Brain microvascular endothelial cell (primary cell): ENCODE data around the gene SCP2D1.

Experiments used
- DNase-seq: peaks from one replicate; pipeline ENCODE4 v3.0.0-alpha.2; 2020
- H3K27ac ChIP-seq: fragments of 250-450 bp; sonication (Bioruptor Pico); 2 replicates; pipeline ENCODE4 v1.5.1; 2020; ENCODE audit warnings: mild to moderate bottlenecking, moderate library complexity
- H3K27me3 ChIP-seq: fragments of 250-450 bp; sonication (Bioruptor Pico); replicated peaks from 2 replicates; pipeline ENCODE4 v1.5.1; 2020; ENCODE audit warnings: mild to moderate bottlenecking
- H3K36me3 ChIP-seq: fragments of 250-450 bp; sonication (Bioruptor Pico); replicated peaks from 2 replicates; pipeline ENCODE4 v1.5.1; 2020; ENCODE audit warnings: mild to moderate bottlenecking
- H3K4me3 ChIP-seq: 2 replicates; pipeline ENCODE4 v1.5.1; 2011; ENCODE audit warnings: low read depth, mild to moderate bottlenecking, control low read depth, low read length, moderate library complexity
- in situ Hi-C: cut with HindIII; loops from 2 replicates; pipeline ENCODE4 v1.10.0; 2017; ENCODE audit warnings: low sequenced_read_pairs, low pct_ligation_motif_present
- TF ChIP-seq, protein P1 (sequence below): IDR thresholded peaks from 2 replicates; pipeline ENCODE4 v1.5.1; 2011; ENCODE audit warnings: low read depth, mild to moderate bottlenecking, moderate library complexity, low read length, control low read depth, inconsistent platforms; ENCODE audit errors: missing control alignments

SCP2D1 gene

DNA sequence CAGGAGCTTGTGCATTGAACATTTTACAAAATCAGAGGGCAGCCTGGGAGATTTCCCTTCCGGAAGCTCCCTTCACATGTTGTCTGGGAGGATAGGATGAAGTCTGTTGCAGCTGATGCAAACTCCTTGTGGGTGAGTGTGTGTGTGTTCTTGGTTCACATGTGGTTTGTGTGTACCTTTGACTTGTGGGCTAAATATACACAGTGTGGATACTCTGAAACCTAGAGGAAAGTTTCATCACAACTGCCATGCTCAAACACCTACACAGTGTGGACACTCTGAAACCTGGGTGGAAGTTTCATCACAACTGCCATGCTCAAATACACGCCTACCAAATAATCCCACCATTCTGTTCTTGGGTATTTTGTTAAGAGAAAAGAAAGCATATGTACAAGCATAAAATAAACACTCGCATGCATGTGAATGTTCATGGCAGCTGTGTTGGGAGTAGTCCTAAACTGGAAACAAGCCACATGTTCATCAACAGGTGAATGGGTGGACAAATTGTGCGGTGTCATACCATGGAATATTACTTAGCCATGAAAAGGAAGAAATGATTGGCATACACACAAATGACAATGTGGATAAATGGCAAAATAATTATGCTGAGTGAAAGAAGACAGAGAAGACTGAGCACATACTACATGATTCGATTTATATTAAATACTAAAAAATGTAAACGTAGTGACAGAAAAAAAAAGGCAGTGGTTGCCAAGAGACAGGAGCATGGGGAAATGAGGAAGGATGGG, 1.8 kb downstream of the SCP2D1 start:
- Histone ChIP-seq H3K4me3 (no peak overlapping the region), H3K27me3 (no peaks in the 10 kb centered on the region), H3K27ac (no peak overlapping the region), H3K36me3 (no peaks in the 10 kb centered on the region)
- TF ChIP-seq, protein P1, sequence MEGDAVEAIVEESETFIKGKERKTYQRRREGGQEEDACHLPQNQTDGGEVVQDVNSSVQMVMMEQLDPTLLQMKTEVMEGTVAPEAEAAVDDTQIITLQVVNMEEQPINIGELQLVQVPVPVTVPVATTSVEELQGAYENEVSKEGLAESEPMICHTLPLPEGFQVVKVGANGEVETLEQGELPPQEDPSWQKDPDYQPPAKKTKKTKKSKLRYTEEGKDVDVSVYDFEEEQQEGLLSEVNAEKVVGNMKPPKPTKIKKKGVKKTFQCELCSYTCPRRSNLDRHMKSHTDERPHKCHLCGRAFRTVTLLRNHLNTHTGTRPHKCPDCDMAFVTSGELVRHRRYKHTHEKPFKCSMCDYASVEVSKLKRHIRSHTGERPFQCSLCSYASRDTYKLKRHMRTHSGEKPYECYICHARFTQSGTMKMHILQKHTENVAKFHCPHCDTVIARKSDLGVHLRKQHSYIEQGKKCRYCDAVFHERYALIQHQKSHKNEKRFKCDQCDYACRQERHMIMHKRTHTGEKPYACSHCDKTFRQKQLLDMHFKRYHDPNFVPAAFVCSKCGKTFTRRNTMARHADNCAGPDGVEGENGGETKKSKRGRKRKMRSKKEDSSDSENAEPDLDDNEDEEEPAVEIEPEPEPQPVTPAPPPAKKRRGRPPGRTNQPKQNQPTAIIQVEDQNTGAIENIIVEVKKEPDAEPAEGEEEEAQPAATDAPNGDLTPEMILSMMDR: no peak
- in situ Hi-C loops: no loop called here
- no peak for DNase-seq

GRCh38 chr20:18822832-18823231, 9.2 kb downstream of the SCP2D1 start:
- DNase-seq: no peak
- in situ Hi-C loops: no loop called here
- TF ChIP-seq, protein P1: no peak

DNA sequence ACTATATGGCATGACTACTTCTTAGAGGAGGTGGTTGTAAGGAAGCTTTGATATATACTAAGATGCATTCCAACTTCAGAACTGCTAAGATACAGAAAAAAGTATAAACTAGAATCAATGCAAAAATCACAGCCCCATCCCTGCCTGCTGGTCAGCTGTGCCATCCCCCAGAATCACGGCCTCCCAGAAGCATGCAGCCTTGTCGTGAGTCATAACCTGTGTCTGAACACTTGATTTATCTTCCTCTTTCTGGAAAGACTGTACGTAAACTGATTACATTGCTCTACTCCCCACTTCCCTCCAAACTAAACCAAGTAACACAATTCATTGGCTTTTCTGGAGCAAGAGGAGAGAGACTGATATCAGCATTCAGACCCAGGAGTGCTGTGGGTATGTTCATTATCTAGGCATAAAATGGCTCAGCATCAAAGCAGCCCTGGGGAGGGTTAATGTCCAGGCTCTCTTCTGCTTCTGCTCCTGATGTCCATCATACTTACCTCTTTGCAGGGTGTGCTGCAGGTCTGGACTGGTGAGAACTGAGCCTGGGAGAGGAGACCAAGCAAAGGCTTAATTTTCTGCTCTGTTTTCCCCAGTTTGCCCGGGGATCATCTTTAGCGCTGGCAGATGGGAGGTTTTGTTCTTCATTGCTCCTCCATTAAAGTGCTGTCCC, 18.4 kb downstream of the SCP2D1 start:
- DNase-seq: no peak
- Histone ChIP-seq H3K4me3 (no peak overlapping the region), H3K36me3 (no peaks in the 10 kb centered on the region), H3K27me3 (no peaks in the 10 kb centered on the region), H3K27ac (no peak overlapping the region)
- TF ChIP-seq, protein P1: no peak
- in situ Hi-C loops: no loop called here

More at GRCh38 chr20:18822832-18823231, 9.2 kb downstream of the SCP2D1 start:
- Histone ChIP-seq H3K27ac (no peak overlapping the region), H3K27me3 (no peaks in the 10 kb centered on the region), H3K4me3 (no peak overlapping the region), H3K36me3 (no peaks in the 10 kb centered on the region)

DNA sequence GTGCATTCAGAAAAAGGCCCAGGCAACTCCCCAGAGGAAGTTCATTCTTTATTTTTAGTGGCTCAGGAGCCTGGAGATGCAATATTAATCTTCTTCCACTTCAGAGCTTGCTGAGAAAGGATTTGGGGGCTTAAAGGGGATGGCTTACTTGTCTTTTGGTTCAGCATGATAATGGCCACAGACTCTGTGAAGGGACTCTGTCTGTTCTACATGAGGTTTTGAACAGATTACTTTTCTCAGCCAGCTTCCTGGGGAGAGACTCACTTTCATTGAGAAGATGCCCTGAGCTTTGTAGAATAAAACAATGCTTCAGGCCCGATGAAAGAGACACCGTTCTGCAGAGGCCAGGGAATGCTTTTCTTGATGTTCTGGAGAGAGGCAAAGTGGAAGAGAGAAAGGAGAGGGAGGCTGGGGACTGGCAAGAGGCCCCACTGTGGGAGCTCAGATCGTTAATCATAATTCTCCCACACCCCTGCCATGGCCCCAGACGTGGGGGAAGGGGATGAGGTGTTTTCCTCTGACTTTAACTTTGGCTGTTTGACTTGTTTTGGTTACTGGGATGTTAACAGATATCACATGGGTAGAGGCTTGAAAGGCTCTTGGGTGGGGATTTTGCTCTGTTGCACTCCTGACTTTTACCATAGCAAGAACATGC, 19.1 kb downstream of the SCP2D1 start:
- TF ChIP-seq, protein P1: no peak
- Histone ChIP-seq H3K27me3 (no peaks in the 10 kb centered on the region), H3K36me3 (no peaks in the 10 kb centered on the region), H3K27ac (no peak overlapping the region), H3K4me3 (no peak overlapping the region)
- in situ Hi-C loops: no loop called here
- no peak for DNase-seq

DNA sequence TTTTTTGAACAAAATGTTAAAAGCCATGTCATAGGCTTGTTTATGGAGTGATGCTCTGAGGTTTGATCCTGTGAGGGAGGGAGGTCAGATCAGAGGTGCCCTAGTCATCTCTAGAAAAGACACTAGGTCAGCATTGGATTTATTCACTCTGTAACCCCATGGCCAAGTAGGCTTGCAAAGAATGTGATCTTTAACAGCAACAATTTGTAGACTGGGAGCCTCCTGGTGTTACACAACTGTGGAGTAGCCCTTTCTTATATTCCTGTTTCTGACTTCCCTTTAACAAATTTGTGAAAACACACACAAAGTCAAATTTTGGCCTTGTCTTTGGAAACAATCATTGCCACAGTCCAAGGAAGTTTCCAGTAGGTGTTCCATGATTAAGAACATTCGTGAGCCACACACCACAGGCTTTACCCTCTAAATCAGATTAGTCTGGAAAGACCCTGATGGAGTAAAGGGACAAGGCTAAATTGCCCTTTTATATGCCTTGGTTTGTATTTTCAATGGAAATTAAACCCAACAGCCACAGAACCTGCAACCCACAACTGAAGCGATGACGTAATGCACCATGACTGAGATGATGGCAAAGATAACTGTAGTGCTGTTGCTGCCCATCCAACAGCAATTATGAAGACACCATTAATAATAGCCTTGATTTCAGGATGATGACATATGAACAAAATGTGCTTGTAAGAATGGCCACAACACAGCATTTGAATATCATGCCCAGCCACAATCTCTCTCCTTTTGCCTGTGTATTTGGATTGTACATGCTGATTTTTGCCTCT, 22.1 kb downstream of the SCP2D1 start:
- DNase-seq: no peak
- H3K27me3 ChIP-seq: no peaks in the 10 kb centered on the region
- no peak overlapping the region for H3K4me3 ChIP-seq
- in situ Hi-C loops: no loop called here
- no peaks in the 10 kb centered on the region for H3K36me3 ChIP-seq
- TF ChIP-seq, protein P1: no peak
- no peak overlapping the region for H3K27ac ChIP-seq
